Panc1 (cell line): ENCODE results near the gene KCNC3. TPM values are rescaled to one million over a fixed set of nuclear protein-coding genes. Genes with fewer than 3 reads are reported as not detected.

Experiments
- ATAC-seq: fragments of 200-7000 bp; cut with Tn5 transposase; 2 replicates; pipeline ENCODE4 v1.9.1; 2020; ENCODE audit warnings: mild to moderate bottlenecking, moderate library complexity
- BruUV-seq: library from RNA; stranded (reverse); fragments of 400-500 nt; replicated peaks from 2 replicates; lab custom pipeline; 2021; lab: Mats Ljungman, UMichigan
- CTCF ChIA-PET: fragments of 300-600 bp; sonication (Branson Sonifier 250); formaldehyde crosslinking; loops from one replicate; lab custom pipeline; 2022; ENCODE audit warnings: antibody characterized with exemption; lab: Charles Lee
- POLR2A ChIA-PET: fragments of 300-600 bp; sonication (Branson Sonifier 250); formaldehyde crosslinking; loops from one replicate; lab custom pipeline; 2022; ENCODE audit warnings: antibody characterized with exemption; lab: Charles Lee
- DNase-seq: peaks from one replicate; pipeline ENCODE4 v3.0.0-alpha.2; 2010; ENCODE audit warnings: low read depth, low spot score
- H3K27ac ChIP-seq: 2 replicates; pipeline ENCODE4 v1.5.1; 2011; ENCODE audit warnings: mild to moderate bottlenecking, low read length, inconsistent platforms
- H3K27me3 ChIP-seq: fragments of 200-500 bp; sonication (Bioruptor generic); 2 replicates; pipeline ENCODE4 v1.6.0; 2014; ENCODE audit warnings: low read length, inconsistent platforms; ENCODE audit not compliant: control insufficient read depth, insufficient read depth
- H3K36me3 ChIP-seq: fragments of 200-500 bp; sonication (Bioruptor generic); 2 replicates; pipeline ENCODE4 v1.5.1; 2014; ENCODE audit warnings: inconsistent platforms, mild to moderate bottlenecking, low read length, moderate library complexity; ENCODE audit not compliant: control insufficient read depth, insufficient read depth
- H3K4me1 ChIP-seq: 2 replicates; pipeline ENCODE4 v1.5.1; 2011; ENCODE audit warnings: inconsistent platforms, mild to moderate bottlenecking, low read length, moderate library complexity; ENCODE audit not compliant: control insufficient read depth, insufficient read depth
- H3K4me3 ChIP-seq, 2 experiments: 2 replicates each; pipeline ENCODE4 v1.5.1; 2011 to 2012; ENCODE audit warnings: low read depth in 2 of 2, low read length in 2 of 2, mild to moderate bottlenecking in 2 of 2, inconsistent platforms in 1 of 2, moderate library complexity in 1 of 2
- H3K9me3 ChIP-seq: fragments of 200-500 bp; sonication (Bioruptor generic); 2 replicates; pipeline ENCODE4 v1.5.1; 2014; ENCODE audit warnings: low read depth, mild to moderate bottlenecking, inconsistent platforms, low read length, moderate library complexity; ENCODE audit not compliant: control insufficient read depth, insufficient read depth
- POLR2AphosphoS5 ChIP-seq: IDR thresholded peaks from 2 replicates; pipeline ENCODE4 v1.6.1; 2012; ENCODE audit warnings: mild to moderate bottlenecking, low read depth, low read length, moderate library complexity
- SIN3A ChIP-seq: IDR thresholded peaks from 2 replicates; pipeline ENCODE4 v1.6.1; 2012; ENCODE audit warnings: low read depth, mild to moderate bottlenecking, low read length, moderate library complexity, borderline replicate concordance; ENCODE audit not compliant: insufficient read depth
- TCF7L2 ChIP-seq: IDR thresholded peaks from 2 replicates; pipeline ENCODE4 v1.6.1; 2011; ENCODE audit warnings: mild to moderate bottlenecking, low read depth, low read length, inconsistent platforms
- in situ Hi-C: cut with HindIII; loops from 2 replicates; pipeline ENCODE4 v1.10.0; 2016; ENCODE audit warnings: low sequenced_read_pairs, low pct_unique_long_range_greater_than_20kb
- intact Hi-C: fragments of 100-400 bp; cut with micrococcal nuclease; formaldehyde crosslinking; loops from one replicate; pipeline ENCODE4 v1.10.0; 2022; ENCODE audit not compliant: unreplicated experiment
- total RNA-seq: library from RNA; stranded (reverse); gene quantifications from one replicate; pipeline ENCODE4 v1.2.1, GENCODE V29; 2021; ENCODE audit not compliant: unreplicated experiment
- TF ChIP-seq, protein P1 (sequence below): fragments of 450-650 bp; IDR thresholded peaks from 2 replicates; pipeline ENCODE4 v1.5.1; 2017; ENCODE audit warnings: mild to moderate bottlenecking
- TF ChIP-seq, protein P2 (sequence below), 2 experiments: IDR thresholded peaks; 2 replicates each; pipeline ENCODE4 v1.6.1; 2011 to 2012; ENCODE audit warnings: low read depth in 2 of 2, control low read depth in 1 of 2, low read length in 1 of 2, mild to moderate bottlenecking in 1 of 2, moderate library complexity in 1 of 2; ENCODE audit not compliant: insufficient read depth in 1 of 2

KCNC3 gene
- total RNA-seq, 1 experiment from 2014 or later = 10.8 TPM

DNA sequence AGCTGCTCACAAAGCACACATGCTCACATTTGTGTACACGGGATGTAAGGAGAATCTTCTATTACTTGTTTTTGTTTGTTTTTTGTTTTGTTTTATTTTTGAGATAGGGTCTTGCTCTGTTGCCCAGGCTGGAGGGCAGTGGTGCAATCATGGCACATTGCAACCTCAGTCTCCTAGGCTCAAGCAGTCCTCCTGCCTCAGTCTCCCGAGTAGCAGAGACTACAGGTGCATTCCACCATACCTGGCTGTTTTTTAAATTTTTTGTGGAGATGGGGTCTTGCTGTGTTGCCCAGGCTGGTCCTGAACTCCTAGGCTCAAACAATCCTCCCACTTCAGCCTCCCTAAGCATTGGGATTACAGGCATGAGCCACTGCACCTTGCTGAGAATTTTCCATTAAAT, 41.8 kb downstream of the KCNC3 start:
- TF ChIP-seq, protein P1, sequence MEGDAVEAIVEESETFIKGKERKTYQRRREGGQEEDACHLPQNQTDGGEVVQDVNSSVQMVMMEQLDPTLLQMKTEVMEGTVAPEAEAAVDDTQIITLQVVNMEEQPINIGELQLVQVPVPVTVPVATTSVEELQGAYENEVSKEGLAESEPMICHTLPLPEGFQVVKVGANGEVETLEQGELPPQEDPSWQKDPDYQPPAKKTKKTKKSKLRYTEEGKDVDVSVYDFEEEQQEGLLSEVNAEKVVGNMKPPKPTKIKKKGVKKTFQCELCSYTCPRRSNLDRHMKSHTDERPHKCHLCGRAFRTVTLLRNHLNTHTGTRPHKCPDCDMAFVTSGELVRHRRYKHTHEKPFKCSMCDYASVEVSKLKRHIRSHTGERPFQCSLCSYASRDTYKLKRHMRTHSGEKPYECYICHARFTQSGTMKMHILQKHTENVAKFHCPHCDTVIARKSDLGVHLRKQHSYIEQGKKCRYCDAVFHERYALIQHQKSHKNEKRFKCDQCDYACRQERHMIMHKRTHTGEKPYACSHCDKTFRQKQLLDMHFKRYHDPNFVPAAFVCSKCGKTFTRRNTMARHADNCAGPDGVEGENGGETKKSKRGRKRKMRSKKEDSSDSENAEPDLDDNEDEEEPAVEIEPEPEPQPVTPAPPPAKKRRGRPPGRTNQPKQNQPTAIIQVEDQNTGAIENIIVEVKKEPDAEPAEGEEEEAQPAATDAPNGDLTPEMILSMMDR = no peak
- TF ChIP-seq, protein P2, sequence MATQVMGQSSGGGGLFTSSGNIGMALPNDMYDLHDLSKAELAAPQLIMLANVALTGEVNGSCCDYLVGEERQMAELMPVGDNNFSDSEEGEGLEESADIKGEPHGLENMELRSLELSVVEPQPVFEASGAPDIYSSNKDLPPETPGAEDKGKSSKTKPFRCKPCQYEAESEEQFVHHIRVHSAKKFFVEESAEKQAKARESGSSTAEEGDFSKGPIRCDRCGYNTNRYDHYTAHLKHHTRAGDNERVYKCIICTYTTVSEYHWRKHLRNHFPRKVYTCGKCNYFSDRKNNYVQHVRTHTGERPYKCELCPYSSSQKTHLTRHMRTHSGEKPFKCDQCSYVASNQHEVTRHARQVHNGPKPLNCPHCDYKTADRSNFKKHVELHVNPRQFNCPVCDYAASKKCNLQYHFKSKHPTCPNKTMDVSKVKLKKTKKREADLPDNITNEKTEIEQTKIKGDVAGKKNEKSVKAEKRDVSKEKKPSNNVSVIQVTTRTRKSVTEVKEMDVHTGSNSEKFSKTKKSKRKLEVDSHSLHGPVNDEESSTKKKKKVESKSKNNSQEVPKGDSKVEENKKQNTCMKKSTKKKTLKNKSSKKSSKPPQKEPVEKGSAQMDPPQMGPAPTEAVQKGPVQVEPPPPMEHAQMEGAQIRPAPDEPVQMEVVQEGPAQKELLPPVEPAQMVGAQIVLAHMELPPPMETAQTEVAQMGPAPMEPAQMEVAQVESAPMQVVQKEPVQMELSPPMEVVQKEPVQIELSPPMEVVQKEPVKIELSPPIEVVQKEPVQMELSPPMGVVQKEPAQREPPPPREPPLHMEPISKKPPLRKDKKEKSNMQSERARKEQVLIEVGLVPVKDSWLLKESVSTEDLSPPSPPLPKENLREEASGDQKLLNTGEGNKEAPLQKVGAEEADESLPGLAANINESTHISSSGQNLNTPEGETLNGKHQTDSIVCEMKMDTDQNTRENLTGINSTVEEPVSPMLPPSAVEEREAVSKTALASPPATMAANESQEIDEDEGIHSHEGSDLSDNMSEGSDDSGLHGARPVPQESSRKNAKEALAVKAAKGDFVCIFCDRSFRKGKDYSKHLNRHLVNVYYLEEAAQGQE (IDR thresholded peaks at IDR 0.05; ENCODE audit: insufficient read depth in 1 of 2, low read depth in 2 of 2, low read length in 1 of 2) = no peak
- TF ChIP-seq POLR2AphosphoS5 (no peak), SIN3A (no peak), TCF7L2 (no peak)
- Histone ChIP-seq H3K27ac (no peak overlapping the region), H3K27me3 (no peaks in the 10 kb centered on the region), H3K9me3 (peaks cover 9% of the 10 kb centered on the region; the same call in 1 of the 2 replicates), H3K4me3 (no peak overlapping the region), H3K36me3 (no peaks in the 10 kb centered on the region), H3K4me1 (no peaks in the 10 kb centered on the region)
- no TSS peak for BruUV-seq
- ChIA-PET CTCF (no interaction called here), POLR2A (no interaction called here)
- ATAC-seq (no peak), DNase-seq (no peak)
- in situ Hi-C loops (no loop called here), intact Hi-C loops (no loop called here)

DNA sequence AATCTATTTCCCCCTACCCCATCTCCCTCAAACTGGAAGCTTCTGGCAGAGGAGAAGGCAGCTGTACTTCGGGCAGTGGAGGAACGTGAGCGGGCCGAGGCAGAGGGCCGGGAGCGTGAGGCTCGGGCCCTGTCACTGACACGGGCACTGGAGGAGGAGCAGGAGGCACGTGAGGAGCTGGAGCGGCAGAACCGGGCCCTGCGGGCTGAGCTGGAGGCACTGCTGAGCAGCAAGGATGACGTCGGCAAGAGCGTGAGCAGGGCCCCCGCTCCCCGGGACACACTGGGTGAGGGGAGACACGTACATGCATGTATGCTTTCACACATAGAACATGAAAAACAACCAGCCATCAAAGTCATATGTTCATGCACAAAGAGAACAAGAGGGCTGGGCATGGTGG, 42.7 kb downstream of the KCNC3 start:
- ATAC-seq = no peak

More for the DNA sequence above, 42.7 kb downstream of the KCNC3 start:
- TF ChIP-seq POLR2AphosphoS5 = no peak
- TF ChIP-seq, protein P1 = no peak
- TF ChIP-seq TCF7L2 = no peak
- TF ChIP-seq SIN3A = no peak
- TF ChIP-seq, protein P2 (IDR thresholded peaks at IDR 0.05; ENCODE audit: insufficient read depth in 1 of 2, low read depth in 2 of 2, low read length in 1 of 2) = no peak
- intact Hi-C loops = no loop called here
- POLR2A ChIA-PET = no interaction called here
- peaks cover 9% of the 10 kb centered on the region; the same call in 1 of the 2 replicates for H3K9me3 ChIP-seq
- no peaks in the 10 kb centered on the region for H3K36me3 ChIP-seq
- DNase-seq = no peak
- in situ Hi-C loops = no loop called here
- no TSS peak for BruUV-seq
- no peak overlapping the region for H3K4me3 ChIP-seq
- no peak overlapping the region for H3K27ac ChIP-seq
- H3K4me1 ChIP-seq = no peaks in the 10 kb centered on the region
- CTCF ChIA-PET = no interaction called here
- no peaks in the 10 kb centered on the region for H3K27me3 ChIP-seq
